OCI-LY3 (cell line): Measurements from ENCODE around the gene TEX47.

ENCODE experiments used
- EZH2phosphoT487 ChIP-seq: fragments of 200-600 bp; shearing (Covaris generic); IDR thresholded peaks from 2 replicates; pipeline ENCODE4 v1.6.1; 2018; ENCODE audit warnings: antibody characterized with exemption, mixed run types, low read depth
- TF ChIP-seq, protein P1 (sequence below): fragments of 200-600, 300-600 bp; sonication (generic); IDR thresholded peaks from 2 replicates; pipeline ENCODE4 v1.5.1; 2014; ENCODE audit warnings: antibody characterized with exemption, low read length, low read depth

DNA sequence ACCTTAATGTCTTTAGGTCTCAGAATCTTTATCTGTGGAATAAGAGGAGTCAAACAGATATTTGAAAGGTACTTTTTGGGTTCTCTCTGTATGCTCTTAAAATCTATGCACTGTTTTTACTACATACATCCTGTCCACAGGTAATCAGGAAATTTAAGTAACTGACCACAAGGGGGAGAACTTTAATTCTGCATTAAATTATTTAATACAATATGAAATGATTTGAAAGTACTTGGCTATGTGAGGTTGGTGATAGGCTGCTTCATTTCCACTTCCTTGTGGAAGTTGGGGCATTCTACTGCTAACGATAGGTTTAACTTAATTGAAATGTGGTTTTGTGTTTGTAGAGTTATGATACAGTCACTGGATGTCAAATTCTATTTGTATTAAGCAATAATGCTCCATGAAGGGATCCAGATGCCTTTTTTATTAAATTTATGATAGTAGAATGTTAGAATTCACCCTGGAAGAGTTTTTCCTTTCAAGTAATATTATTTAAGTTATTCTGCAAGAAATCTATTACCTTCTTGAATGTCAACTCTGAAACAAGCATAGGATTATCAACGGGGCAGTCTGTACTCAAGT is 6.0 kb downstream of the TEX47 start:
- TF ChIP-seq, protein P1, sequence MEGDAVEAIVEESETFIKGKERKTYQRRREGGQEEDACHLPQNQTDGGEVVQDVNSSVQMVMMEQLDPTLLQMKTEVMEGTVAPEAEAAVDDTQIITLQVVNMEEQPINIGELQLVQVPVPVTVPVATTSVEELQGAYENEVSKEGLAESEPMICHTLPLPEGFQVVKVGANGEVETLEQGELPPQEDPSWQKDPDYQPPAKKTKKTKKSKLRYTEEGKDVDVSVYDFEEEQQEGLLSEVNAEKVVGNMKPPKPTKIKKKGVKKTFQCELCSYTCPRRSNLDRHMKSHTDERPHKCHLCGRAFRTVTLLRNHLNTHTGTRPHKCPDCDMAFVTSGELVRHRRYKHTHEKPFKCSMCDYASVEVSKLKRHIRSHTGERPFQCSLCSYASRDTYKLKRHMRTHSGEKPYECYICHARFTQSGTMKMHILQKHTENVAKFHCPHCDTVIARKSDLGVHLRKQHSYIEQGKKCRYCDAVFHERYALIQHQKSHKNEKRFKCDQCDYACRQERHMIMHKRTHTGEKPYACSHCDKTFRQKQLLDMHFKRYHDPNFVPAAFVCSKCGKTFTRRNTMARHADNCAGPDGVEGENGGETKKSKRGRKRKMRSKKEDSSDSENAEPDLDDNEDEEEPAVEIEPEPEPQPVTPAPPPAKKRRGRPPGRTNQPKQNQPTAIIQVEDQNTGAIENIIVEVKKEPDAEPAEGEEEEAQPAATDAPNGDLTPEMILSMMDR, result peak; percentile 63
- TF ChIP-seq EZH2phosphoT487, result no peak
